Gastrocnemius medialis (tissue), 4 donors: ENCODE measurements around the gene AOC1.

ENCODE experiments used
- POLR2A ChIP-seq, 2 donors: fragments of 450-650 bp; IDR thresholded peaks; one replicate each; pipeline ENCODE4 v1.6.1; 2017; ENCODE audit warnings: antibody characterized with exemption in 2 of 2, mild to moderate bottlenecking in 2 of 2, moderate library complexity in 2 of 2
- TF ChIP-seq, protein P1 (sequence below), 5 experiments: fragments of 450-650 bp in 3 of 5; fragments of 200-600 bp in 2 of 5; sonication (generic) in 2 of 5; IDR thresholded peaks in 4 of 5; conservative IDR thresholded peaks in 1 of 5; 1 replicate in 4 of 5; 2 replicates in 1 of 5; pipeline ENCODE4 v1.5.1; 2016 to 2019; ENCODE audit warnings: antibody characterized with exemption in 5 of 5, mild to moderate bottlenecking in 3 of 5, moderate library complexity in 3 of 5

DNA sequence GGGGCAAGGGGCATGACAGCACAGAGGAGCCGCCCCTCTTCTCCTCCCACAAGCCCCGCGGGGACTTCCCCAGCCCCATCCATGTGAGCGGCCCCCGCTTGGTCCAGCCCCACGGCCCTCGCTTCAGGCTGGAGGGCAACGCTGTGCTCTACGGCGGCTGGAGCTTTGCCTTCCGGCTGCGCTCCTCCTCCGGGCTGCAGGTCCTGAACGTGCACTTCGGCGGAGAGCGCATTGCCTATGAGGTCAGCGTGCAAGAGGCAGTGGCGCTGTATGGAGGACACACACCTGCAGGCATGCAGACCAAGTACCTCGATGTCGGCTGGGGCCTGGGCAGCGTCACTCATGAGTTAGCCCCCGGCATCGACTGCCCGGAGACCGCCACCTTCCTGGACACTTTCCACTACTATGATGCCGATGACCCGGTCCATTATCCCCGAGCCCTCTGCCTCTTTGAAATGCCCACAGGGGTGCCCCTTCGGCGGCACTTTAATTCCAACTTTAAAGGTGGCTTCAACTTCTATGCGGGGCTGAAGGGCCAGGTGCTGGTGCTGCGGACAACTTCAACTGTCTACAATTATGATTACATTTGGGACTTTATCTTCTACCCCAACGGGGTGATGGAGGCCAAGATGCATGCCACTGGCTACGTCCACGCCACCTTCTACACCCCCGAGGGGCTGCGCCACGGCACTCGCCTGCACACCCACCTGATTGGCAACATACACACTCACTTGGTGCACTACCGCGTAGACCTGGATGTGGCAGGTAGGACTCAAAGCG is 5.1 kb downstream of the AOC1 start:
- TF ChIP-seq, protein P1, sequence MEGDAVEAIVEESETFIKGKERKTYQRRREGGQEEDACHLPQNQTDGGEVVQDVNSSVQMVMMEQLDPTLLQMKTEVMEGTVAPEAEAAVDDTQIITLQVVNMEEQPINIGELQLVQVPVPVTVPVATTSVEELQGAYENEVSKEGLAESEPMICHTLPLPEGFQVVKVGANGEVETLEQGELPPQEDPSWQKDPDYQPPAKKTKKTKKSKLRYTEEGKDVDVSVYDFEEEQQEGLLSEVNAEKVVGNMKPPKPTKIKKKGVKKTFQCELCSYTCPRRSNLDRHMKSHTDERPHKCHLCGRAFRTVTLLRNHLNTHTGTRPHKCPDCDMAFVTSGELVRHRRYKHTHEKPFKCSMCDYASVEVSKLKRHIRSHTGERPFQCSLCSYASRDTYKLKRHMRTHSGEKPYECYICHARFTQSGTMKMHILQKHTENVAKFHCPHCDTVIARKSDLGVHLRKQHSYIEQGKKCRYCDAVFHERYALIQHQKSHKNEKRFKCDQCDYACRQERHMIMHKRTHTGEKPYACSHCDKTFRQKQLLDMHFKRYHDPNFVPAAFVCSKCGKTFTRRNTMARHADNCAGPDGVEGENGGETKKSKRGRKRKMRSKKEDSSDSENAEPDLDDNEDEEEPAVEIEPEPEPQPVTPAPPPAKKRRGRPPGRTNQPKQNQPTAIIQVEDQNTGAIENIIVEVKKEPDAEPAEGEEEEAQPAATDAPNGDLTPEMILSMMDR (IDR thresholded peaks at IDR 0.05 in 4 of 5, conservative IDR thresholded peaks at IDR 0.05 in 1 of 5): no peak
- TF ChIP-seq POLR2A (IDR thresholded peaks at IDR 0.05): no peak
